CD4-positive, alpha-beta T cell treated with Interleukin-6 for 4 hours (primary cell): ENCODE measurements around the gene ANKRD27.
"Not testable (repeated sequence)": the region's sequence is repeated elsewhere in the genome, so short reads cannot be mapped to it uniquely, and the experiment has no call there.

Source experiments
- DNase-seq: peaks from one replicate; pipeline ENCODE4 v3.0.0-alpha.2; 2020; ENCODE audit warnings: mixed read lengths

The ANKRD27 gene

GRCh38 chr19:32599258-32599657 lies 75.7 kb downstream of the ANKRD27 start:
- DNase-seq, result no peak

- no peak for DNase-seq
These were observed 77.0 kb downstream of the ANKRD27 start for GRCh38 chr19:32598022-32598421.

- no peak for DNase-seq
These were observed 79.5 kb downstream of the ANKRD27 start for GRCh38 chr19:32595491-32595890.

- no peak for DNase-seq
These were observed 81.0 kb downstream of the ANKRD27 start for GRCh38 chr19:32594021-32594420.

DNA sequence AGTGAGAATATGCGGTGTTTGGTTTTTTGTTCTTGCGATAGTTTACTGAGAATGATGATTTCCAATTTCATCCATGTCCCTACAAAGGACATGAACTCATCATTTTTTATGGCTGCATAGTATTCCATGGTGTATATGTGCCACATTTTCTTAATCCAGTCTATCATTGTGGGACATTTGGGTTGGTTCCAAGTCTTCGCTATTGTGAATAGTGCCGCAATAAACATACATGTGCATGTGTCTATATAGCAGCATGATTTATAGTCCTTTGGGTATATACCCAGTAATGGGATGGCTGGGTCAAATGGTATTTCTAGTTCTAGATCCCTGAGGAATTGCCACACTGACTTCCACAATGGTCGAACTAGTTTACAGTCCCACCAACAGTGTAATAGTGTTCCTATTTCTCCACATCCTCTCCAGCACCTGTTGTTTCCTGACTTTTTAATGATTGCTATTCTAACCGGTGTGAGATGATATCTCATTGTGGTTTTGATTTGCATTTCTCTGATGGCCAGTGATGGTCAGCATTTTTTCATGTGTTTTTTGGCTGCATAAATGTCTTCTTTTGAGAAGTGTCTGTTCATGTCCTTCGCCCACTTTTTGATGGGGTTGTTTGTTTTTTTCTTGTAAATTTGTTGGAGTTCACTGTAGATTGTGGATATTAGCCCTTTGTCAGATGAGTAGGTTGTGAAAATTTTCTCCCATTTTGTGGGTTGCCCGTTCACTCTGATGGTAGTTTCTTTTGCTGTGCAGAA lies 87.1 kb downstream of the ANKRD27 start:
- not testable (repeated sequence) for DNase-seq

- DNase-seq, result no peak
These were observed 93.2 kb downstream of the ANKRD27 start for GRCh38 chr19:32581705-32582179.

DNA sequence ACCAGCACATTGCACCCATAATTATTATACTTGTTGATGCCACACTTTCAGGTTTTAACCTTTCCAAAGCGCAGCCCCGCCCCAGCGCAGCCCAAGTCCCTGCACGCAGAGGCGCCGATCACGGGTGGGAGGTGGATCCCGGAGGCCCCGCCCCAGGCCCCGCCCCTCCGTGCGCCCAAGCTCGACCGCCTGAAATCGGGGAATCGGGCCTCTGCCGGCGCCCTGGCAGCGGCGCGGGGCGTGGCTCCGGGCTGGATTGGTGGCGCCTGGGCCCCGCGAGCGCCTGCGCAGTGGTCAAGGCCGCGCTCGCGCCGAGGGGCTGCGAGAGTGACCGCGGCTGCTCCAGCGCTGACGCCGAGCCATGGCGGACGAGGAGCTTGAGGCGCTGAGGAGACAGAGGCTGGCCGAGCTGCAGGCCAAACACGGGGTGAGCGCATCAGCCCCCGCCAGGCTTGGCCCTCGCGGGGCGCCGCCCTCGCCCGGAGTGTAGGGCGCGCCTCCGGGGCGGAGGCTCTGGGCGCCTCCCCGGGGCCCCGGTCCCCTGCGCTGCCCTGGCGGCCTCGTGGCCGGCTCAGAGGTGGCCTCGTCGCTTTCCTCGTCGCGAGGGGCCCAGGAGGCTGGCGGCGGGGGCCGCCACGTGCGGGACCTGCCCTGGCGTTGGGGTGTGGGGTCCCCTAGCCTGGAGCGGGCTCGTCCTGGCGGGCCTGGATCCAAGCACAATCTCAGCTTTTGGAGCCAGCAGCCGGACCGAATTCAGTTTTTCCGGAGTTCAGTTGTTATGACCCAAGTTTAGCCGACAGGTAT lies 93.9 kb downstream of the ANKRD27 start, which contains the start of gene PDCD5:
PDCD5 (plus strand) TSS at position 290 of the 804 bp plus-strand sequence; CDS start at position 362, 72 bp downstream.
- peak; percentile 98 for DNase-seq

GRCh38 chr19:32580353-32580900 lies 94.6 kb downstream of the ANKRD27 start:
- no peak for DNase-seq

DNA sequence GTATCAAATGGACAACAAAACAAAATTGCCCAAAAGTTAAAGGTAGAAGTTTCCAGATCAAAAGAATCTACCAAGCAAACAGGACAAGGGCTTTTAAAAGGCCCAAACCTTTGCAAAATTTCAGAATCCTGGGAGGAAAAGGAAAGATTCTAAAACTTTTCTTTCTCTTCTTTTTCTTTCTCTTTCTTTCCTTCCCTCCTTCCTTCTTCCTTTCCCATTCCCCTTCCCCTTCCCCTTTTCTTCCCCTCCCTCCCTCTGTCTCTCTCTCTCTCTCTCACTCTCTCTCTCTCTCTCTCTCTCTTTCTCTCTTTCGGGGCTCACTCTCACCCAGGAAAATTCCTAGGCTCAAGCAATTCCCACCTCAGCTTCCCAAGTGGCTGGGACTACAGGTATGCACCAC lies 98.2 kb downstream of the ANKRD27 start:
- DNase-seq, result no peak

- no peak for DNase-seq
These were observed 101.5 kb downstream of the ANKRD27 start for GRCh38 chr19:32573492-32573794.

GRCh38 chr19:32572700-32573491 lies 102.1 kb downstream of the ANKRD27 start:
- DNase-seq, result not testable (repeated sequence)

DNA sequence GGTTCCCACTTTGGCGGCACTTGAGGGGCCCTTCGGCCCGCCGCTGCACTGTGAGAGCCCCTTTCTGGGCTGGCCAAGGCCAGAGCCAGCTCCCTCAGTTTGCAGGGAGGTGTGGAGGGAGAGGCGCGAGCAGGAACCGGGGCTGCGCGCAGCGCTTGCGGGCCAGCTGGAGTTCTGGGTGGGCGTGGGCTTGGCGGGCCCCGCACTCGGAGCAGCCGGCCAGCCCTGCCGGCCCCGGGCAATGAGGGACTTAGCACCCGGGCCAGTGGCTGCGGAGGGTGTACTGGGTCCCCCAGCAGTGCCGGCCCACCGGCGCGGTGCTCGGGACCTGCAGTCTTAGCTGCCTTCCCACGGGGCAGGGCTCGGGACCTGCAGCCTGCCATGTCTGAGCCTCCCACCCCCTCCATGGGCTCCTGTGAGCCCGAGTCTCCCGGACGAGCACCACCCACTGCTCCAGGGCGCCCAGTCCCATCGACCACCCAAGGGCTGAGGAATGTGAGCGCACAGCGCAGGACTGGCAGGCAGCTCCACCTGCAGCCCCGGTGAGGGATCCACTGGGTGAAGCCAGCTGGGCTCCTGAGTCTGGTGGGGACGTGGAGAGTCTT lies 103.4 kb downstream of the ANKRD27 start:
- not testable (repeated sequence) for DNase-seq

DNA sequence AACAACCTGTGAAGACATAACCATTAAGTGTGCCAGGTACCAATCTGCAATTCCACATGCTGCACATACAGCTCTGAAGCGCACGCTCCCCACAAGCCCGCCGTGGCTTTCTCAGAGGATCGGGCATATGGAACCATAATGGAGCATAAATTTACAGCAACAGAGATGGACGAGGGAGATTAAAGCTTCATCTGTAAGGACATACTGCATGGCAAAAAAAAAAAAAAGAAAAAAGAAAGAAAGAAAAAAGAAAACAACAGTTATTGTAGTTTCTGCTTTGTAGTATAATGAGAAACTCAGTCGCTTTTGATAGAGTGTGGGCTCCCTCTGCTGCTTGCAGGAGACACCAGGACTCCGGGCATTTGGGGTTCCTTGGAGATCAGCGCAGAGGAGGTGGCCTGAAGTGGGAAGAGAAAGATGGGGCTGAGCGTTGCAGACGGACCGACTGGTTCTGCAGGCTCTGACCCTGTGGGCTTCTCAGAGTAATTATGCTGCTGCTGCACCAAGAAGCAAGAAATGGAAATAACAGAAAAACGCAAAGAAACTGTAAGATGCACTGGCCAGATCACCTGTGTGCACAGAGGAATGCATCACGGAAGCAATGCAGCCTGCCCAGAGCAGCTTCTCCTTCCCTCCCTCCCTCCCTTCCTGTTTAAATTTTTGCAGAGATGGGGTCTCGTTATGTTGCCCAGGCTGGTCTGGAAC lies 104.7 kb downstream of the ANKRD27 start:
- peak; percentile 69 for DNase-seq

- DNase-seq, result no peak
These were observed 107.5 kb downstream of the ANKRD27 start for GRCh38 chr19:32567486-32567885.

- no peak for DNase-seq
These were observed 108.6 kb downstream of the ANKRD27 start for GRCh38 chr19:32566246-32566830.

DNA sequence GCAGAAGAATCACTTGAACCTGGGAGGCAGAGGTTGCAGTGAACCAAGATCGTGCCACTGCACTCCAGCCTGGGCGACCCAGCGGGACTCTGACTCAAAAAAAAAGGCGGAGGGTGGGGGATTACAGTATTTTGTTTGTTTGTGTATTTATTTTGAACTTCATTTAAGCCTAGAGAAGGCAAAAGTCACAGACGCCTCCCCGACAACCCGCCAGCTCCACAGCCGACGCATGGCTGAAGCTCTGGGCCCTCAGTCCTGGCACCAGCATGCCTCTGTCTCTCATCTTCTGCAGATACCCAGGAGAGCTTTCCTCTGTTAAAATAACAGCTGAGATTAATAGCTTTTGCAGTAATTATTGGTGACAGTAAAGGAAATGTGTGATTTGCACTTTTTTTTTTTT lies 111.2 kb downstream of the ANKRD27 start:
- no peak for DNase-seq

DNA sequence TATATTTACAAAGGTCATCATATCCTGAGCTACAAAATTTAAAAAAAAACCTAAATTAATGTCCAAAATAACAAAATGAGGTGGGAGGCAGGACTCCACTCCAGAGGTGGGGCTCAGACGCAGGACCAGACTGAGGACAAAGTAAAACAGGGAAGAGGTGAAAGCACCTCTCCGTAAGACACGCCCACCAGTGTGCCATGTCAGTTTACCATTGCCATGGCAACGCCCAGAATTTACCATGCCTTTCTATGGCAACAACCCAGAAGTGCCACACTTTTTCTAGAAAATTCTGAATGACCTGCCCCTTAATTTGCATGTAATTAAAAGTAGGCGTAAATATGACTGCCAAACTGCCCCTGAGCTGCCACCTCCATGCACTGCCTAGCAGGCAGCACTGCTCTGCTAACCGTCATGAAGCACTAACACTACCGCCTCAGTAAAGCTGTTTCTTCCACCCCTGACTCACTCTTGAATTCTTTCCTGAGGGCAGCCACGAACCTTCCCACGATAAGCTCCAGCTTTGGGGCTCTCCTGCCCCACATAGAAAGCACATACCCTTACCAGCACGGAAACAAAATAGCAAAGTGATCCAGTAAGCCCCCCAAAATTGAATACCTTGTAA lies 116.3 kb downstream of the ANKRD27 start:
- DNase-seq, result no peak

DNA sequence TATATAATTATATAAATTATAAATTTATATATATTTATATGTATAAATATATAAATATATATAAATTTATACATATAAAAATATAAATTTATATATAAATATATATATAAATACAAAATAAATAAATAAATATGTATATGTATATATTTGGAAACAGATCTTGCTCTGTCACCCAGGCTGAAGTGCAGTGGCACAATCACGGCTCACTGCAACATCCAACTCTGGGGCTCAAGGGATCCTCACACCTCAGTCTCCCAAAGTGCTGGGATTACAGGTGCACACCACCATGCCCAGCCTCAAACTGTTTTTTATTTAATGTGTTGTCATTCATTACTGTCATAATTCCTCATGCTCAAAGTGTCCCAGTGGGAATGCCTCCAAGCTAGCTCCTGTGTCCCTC lies 119.2 kb downstream of the ANKRD27 start:
- no peak for DNase-seq

GRCh38 chr19:32550666-32551065 lies 124.3 kb downstream of the ANKRD27 start:
- no peak for DNase-seq
